GM12864 (cell line): ENCODE results near the gene DYNLT4.
"Not testable (repeated sequence)": the region's sequence is repeated elsewhere in the genome, so short reads cannot be mapped to it uniquely, and the experiment has no call there.

Experiments used
- DNase-seq: peaks from one replicate; pipeline ENCODE4 v3.0.0-alpha.2; 2011; ENCODE audit warnings: low read depth
- H3K4me3 ChIP-seq: 2 replicates; pipeline ENCODE4 v1.5.1; 2011; ENCODE audit warnings: mild to moderate bottlenecking, low read depth, low read length, control low read depth
- TF ChIP-seq, protein P1 (sequence below): IDR thresholded peaks from 2 replicates; pipeline ENCODE4 v1.5.1; 2011; ENCODE audit warnings: low read depth, mild to moderate bottlenecking, moderate library complexity, low read length, control low read depth, inconsistent platforms; ENCODE audit errors: missing control alignments

The DYNLT4 gene

DNA sequence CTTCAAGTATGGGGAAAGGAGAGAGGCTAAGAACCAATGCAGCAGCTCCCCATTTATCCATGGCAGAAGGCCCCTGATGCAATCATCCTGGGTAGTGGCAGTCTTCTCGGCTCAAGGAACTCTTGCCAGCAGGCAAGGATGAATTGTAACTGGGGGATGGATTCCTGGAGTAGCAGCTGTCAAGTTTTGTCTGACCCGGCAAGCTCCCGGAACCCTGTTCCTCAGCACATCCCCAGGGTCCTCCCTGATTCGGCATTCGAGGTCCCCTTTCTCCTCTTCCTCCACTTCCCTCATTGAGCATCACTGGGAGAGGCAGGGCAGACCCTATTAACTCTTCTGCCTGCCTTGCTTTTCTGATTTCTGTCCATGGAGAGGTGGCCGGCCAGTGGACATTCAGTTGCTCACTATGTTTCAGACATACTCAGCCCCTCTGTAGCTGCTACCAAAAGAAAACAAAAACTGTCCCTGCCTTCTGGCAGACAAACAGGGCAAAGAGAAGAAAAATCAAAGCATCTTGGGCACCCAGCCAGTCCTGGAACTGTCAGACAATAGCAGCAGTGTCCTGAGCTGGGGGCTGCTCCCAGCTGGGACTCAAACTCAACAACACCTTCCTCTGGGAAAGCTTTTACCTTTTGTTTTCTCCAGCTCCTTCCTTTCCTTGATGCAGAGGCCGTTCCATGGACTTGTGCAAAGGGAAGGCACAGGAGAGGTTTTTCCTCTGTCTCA lies 41.5 kb upstream of the DYNLT4 start:
- H3K4me3 ChIP-seq, result no peak overlapping the region
- TF ChIP-seq, protein P1, sequence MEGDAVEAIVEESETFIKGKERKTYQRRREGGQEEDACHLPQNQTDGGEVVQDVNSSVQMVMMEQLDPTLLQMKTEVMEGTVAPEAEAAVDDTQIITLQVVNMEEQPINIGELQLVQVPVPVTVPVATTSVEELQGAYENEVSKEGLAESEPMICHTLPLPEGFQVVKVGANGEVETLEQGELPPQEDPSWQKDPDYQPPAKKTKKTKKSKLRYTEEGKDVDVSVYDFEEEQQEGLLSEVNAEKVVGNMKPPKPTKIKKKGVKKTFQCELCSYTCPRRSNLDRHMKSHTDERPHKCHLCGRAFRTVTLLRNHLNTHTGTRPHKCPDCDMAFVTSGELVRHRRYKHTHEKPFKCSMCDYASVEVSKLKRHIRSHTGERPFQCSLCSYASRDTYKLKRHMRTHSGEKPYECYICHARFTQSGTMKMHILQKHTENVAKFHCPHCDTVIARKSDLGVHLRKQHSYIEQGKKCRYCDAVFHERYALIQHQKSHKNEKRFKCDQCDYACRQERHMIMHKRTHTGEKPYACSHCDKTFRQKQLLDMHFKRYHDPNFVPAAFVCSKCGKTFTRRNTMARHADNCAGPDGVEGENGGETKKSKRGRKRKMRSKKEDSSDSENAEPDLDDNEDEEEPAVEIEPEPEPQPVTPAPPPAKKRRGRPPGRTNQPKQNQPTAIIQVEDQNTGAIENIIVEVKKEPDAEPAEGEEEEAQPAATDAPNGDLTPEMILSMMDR, result no peak
- no peak for DNase-seq

DNA sequence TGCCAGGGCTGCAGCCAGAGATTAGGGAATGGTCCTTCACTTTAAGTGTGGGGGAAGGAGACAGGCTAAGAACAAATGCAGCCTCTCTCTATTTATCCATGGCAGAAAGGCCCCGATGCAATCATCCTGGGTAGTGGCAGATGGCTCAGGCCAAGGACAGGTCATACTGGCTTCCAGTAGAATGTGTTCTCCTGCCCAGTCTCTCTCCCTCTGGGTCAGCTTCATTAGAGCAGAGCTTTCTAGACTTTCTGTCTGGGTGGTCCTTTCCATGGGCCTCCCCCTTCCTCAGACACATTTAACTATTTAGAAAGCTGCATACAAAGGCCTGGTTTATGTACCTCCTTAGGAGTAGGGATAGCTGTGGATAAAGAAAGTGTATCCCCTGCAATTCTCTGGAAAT lies 40.7 kb upstream of the DYNLT4 start:
- TF ChIP-seq, protein P1, result no peak
- DNase-seq, result no peak
- no peak overlapping the region for H3K4me3 ChIP-seq

DNA sequence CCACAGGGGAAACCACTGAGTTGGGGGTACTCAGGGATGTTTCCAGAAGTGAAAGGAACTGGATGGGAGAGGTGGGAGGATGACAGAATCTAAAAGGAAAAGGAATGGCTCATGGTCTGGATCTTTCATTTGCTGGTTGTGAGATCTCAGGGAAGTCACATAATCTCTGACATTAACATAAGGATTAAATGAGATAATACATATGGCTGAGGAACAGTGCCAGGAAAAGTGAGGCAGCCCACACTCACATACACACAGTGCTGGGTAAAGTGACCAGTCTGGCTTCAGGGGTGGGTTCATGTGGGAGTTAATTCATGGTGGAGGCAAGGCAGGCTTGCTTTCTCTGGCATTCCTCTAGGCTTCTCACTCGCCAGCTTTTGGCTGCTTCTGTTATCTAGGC lies 39.8 kb upstream of the DYNLT4 start:
- no peak overlapping the region for H3K4me3 ChIP-seq

DNA sequence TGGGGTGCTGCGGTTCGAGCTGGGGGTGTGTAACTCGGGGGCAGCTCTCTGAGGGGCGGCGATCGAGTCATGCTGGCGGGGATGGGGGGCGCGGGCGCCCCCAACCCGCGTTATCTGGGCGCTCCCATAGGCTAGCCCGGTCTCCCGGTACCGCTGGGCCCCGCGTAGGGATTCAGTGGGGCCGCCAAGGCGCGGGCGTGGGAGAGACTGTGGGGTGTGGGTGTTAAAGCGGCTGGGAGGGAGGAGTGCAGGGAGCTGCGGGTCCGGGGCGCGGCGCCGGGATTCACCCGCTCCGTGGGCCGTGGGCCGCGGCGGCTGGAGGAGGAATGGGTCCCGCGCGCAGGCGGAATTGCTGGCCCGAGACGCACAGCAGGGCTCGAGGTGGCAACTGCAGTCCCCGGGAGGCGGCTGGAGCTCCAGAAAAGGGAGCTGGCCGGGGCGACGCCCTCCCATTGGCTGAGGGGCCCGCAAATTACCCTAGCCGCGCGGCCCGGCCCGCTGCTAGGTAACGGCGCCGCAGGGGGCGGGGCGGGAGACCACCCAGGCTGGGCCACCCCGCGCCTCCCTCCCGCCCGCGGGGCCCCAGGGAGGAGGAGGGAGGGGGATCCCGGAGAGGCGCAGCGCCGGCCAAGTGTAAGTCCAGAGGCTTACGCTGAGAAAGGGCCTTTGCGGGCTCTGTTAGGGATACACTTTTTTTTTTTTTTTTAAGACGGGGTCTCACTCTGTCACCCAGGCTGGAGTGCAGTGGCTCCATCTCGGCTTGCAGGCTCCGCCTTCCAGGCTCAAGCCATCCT lies 35.9 kb upstream of the DYNLT4 start, which contains the start of gene PTCH2:
Gene PTCH2 (minus strand): TSS at position 392 of the 794 bp plus-strand sequence. CDS start 321 bp downstream, at position 71.
- TF ChIP-seq, protein P1, result no peak
- H3K4me3 ChIP-seq, result no peak within 1 kb of the TSS
- DNase-seq, result no peak

More for the DNA sequence above, 39.8 kb upstream of the DYNLT4 start:
- DNase-seq, result no peak
- TF ChIP-seq, protein P1, result no peak

DNA sequence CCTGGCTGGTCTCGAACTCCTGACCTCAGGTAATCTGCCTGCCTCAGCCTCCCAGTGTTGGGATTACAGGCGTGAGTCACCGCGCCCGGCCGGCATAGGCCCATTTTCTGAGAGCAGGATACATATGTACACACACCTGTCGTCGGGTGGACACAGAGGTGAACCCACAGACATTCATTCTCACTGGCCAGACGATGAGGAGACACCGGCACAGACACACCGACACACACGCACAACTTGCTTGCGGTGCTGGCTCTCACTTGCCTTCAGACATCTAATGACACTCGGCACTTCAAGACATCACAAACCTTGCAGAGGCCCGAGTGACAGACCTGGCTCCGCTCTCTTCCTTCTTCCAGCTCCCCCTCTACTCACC lies 35.3 kb upstream of the DYNLT4 start:
- TF ChIP-seq, protein P1, result no peak
- DNase-seq, result no peak
- no peak overlapping the region for H3K4me3 ChIP-seq

DNA sequence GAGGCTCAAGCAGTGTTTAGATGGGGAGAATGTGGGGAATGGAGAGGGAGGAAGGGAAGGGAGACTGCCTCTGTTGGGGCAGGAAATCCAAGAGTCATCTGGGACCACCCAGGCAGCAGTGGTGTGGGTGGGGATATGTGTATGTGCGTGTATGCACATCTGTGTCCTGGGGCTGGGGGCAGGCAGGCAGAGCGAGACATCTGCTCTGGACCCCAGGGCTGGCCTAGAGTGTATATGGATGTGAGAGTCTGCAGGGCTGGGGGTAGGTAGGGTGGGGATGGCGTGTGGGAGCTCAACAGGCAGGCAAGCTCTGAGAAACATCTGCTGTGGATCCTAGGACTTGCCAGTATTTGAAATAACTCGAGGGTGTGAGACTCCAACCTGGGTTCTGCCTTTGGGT lies 32.4 kb upstream of the DYNLT4 start:
- TF ChIP-seq, protein P1, result no peak
- H3K4me3 ChIP-seq, result no peak overlapping the region
- no peak for DNase-seq

DNA sequence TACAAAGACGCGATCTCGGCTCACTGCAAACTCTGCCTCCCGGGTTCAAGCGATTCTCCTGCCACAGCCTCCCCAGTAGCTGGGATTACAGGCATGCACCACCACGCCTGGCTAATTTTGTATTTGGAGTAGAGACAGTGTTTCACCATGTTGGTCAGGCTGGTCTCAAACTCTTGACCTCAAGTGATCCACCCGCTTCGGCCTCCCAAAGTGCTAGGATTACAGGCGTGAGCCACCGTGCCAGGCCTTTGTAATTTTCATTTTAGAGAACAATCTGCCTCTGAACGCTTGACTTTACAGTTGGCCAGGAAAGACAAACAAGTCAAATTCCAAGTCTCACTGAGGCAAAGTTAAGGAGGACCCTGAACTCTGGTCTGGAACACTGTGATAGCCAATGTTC lies 31.1 kb upstream of the DYNLT4 start:
- DNase-seq, H3K4me3 ChIP-seq: not testable (repeated sequence)
